GM12878 (cell line): ENCODE results near the gene SKAP1. TPM values are rescaled to one million over a fixed set of nuclear protein-coding genes. Genes with fewer than 3 reads are reported as not detected.

ENCODE experiments used
- ATAC-seq: fragments of 200-7000 bp; cut with Tn5 transposase; 3 replicates; pipeline ENCODE4 v1.9.1; 2020; ENCODE audit warnings: mild to moderate bottlenecking, moderate library complexity
- BruUV-seq: library from RNA; stranded (reverse); fragments of 400-500 nt; replicated peaks from 2 replicates; lab custom pipeline; 2021; lab: Mats Ljungman, UMichigan
- CTCF ChIA-PET: fragments of 300-600 bp; sonication (Branson Sonifier 250); formaldehyde crosslinking; extraction: SDS; loops from one replicate; lab custom pipeline; 2021; ENCODE audit warnings: inconsistent platforms; lab: Yijun Ruan, JAX
- POLR2A ChIA-PET: fragments of 350-600 bp; formaldehyde crosslinking; extraction: SDS; loops from one replicate; lab custom pipeline; 2021; ENCODE audit warnings: inconsistent platforms; lab: Charles Lee
- RAD21 ChIA-PET: fragments of 300-600 bp; sonication (Branson Sonifier 250); formaldehyde crosslinking; loops from one replicate; lab custom pipeline; 2023; ENCODE audit warnings: antibody characterized with exemption; ENCODE audit not compliant: unreplicated experiment; lab: Charles Lee
- SMC1A ChIA-PET: fragments of 300-600 bp; sonication (Branson Sonifier 250); formaldehyde crosslinking; loops from one replicate; lab custom pipeline; 2023; ENCODE audit not compliant: unreplicated experiment, uncharacterized antibody; lab: Charles Lee
- DNase-seq: peaks from one replicate; pipeline ENCODE4 v3.0.0-alpha.2; 2011; ENCODE audit warnings: low read depth, low spot score
- FAIRE-seq: peaks from 3 replicates; lab custom pipeline; 2011; peaks lifted over from hg19 to GRCh38; lab: Jason Lieb, UNC
- H2AFZ ChIP-seq: 2 replicates; pipeline ENCODE4 v1.6.0; 2011; ENCODE audit warnings: low read depth, low read length, control low read depth; ENCODE audit not compliant: control insufficient read depth
- H3K27ac ChIP-seq: 2 replicates; pipeline ENCODE4 v1.5.1; 2011; ENCODE audit warnings: control low read depth; ENCODE audit not compliant: control insufficient read depth, insufficient read depth
- H3K27me3 ChIP-seq, 2 experiments: replicated peaks in 1 of 2; 2 replicates each; pipeline versions ENCODE4 v1.6.0 to v1.6.1; 2011; ENCODE audit warnings: low read length in 1 of 2; ENCODE audit not compliant: control insufficient read depth in 2 of 2, insufficient read depth in 2 of 2
- H3K36me3 ChIP-seq, 2 experiments: 2 replicates each; pipeline ENCODE4 v1.5.1; 2011; ENCODE audit warnings: low read length in 1 of 2; ENCODE audit not compliant: control insufficient read depth in 2 of 2, insufficient read depth in 2 of 2
- H3K4me1 ChIP-seq: 2 replicates; pipeline ENCODE4 v1.6.1; 2011; ENCODE audit warnings: mild to moderate bottlenecking, low read length, moderate library complexity, mixed read lengths; ENCODE audit not compliant: control insufficient read depth, insufficient read depth
- H3K4me2 ChIP-seq: 2 replicates; pipeline ENCODE4 v1.6.0; 2011; ENCODE audit warnings: control low read depth; ENCODE audit not compliant: control insufficient read depth, insufficient read depth
- H3K4me3 ChIP-seq: fragments of 200-600 bp; sonication (generic); 2 replicates; pipeline ENCODE4 v1.5.1; 2016
- H3K79me2 ChIP-seq: 2 replicates; pipeline ENCODE4 v1.6.0; 2011; ENCODE audit warnings: low read length; ENCODE audit not compliant: control insufficient read depth, insufficient read depth
- H3K9ac ChIP-seq: 2 replicates; pipeline ENCODE4 v1.8.0; 2011; ENCODE audit warnings: low read length, control low read depth, mixed read lengths; ENCODE audit not compliant: control insufficient read depth, insufficient read depth
- H3K9me3 ChIP-seq: replicated peaks from 3 replicates; pipeline ENCODE4 v1.5.1; 2011; ENCODE audit warnings: mild to moderate bottlenecking, low read length; ENCODE audit not compliant: control insufficient read depth, insufficient read depth
- H4K20me1 ChIP-seq: 2 replicates; pipeline ENCODE4 v1.6.0; 2011; ENCODE audit not compliant: control insufficient read depth, insufficient read depth
- HCFC1 ChIP-seq: fragments of 150-350 bp; IDR thresholded peaks from 2 replicates; pipeline ENCODE4 v1.6.1; 2014; ENCODE audit warnings: low read length
- PBX3 ChIP-seq: IDR thresholded peaks from 2 replicates; pipeline ENCODE4 v1.6.1; 2011; ENCODE audit warnings: mild to moderate bottlenecking, low read depth, low read length, moderate library complexity; ENCODE audit not compliant: insufficient replicate concordance
- POU2F2 ChIP-seq: IDR thresholded peaks from 3 replicates; pipeline ENCODE4 v1.6.1; 2011; ENCODE audit warnings: low read depth, mild to moderate bottlenecking, low read length, borderline replicate concordance
- RB1 ChIP-seq: fragments of 450-650 bp; formaldehyde crosslinking; IDR thresholded peaks from 2 replicates; pipeline ENCODE4 v1.6.1; 2017; ENCODE audit warnings: mild to moderate bottlenecking, borderline replicate concordance
- RBBP5 ChIP-seq: fragments of 200-600 bp; sonication (generic); conservative IDR thresholded peaks from 2 replicates; pipeline ENCODE4 v1.6.1; 2016
- RELA ChIP-seq: fragments of 450-650 bp; IDR thresholded peaks from 2 replicates; pipeline ENCODE4 v1.8.0; 2014; ENCODE audit warnings: borderline replicate concordance; ENCODE audit not compliant: partially characterized antibody
- TARDBP ChIP-seq: IDR thresholded peaks from 2 replicates; pipeline ENCODE4 v1.6.1; 2016; ENCODE audit warnings: borderline replicate concordance
- ZBTB4 ChIP-seq: fragments of 450-650 bp; formaldehyde crosslinking; IDR thresholded peaks from 2 replicates; pipeline ENCODE4 v1.4.0; 2022; ENCODE audit warnings: mild to moderate bottlenecking, moderate library complexity
- WGBS: methylation state at CpG from one replicate; pipeline ENCODE4 v1.1.6; 2016; ENCODE audit warnings: low lambda C conversion rate; ENCODE audit not compliant: insufficient replicate concordance, insufficient coverage; ENCODE audit errors: missing lambda C conversion rate; 5-methylcytosine and 5-hydroxymethylcytosine counted together
- in situ Hi-C: fragments of 300-500 bp; cut with MboI; formaldehyde crosslinking; loops from 9 replicates; pipeline ENCODE4 v1.14.3; 2018; ENCODE audit warnings: mixed read lengths
- intact Hi-C: fragments of 100-400 bp; cut with micrococcal nuclease; formaldehyde crosslinking; loops from one replicate; pipeline ENCODE4 v1.14.2; 2022; ENCODE audit not compliant: unreplicated experiment
- polyA plus RNA-seq, 11 experiments: library from polyadenylated mRNA; depleted of rRNA in 4 of 11; unstranded in 6 of 11; stranded (reverse) in 5 of 11; fragments of >200 nt; fragmentation: Nextera tagmentation in 4 of 11; fragmentation: Illumina TruSeq in 1 of 11; extraction: Ambion mirVana in 4 of 11; extraction: Trizol in 1 of 11; gene quantifications; 1 replicate in 1 of 11; 2 replicates in 10 of 11; pipeline versions ENCODE4 v1.2.1 to v1.2.3, GENCODE V29; 2011 to 2016; ENCODE audit warnings: inconsistent platforms in 2 of 11, missing spikeins in 2 of 11, low read depth in 1 of 11
- total RNA-seq, 4 experiments: library from RNA; depleted of rRNA in 3 of 4; stranded (reverse); fragments of >200 nt in 3 of 4; fragmentation: Illumina TruSeq in 1 of 4; extraction: Trizol in 1 of 4; gene quantifications; 2 replicates each; pipeline versions ENCODE4 v1.2.1 to v1.2.3, GENCODE V29; 2013 to 2021
- TF ChIP-seq, protein P1 (sequence below): IDR thresholded peaks from 2 replicates; pipeline ENCODE4 v1.6.1; 2012; ENCODE audit warnings: low read length, inconsistent platforms
- TF ChIP-seq, protein P2 (sequence below): fragments of 450-650 bp; formaldehyde crosslinking; IDR thresholded peaks from 2 replicates; pipeline ENCODE4 v1.4.0; 2020; ENCODE audit warnings: mild to moderate bottlenecking, moderate library complexity
- TF ChIP-seq, protein P3 (sequence below): fragments of 450-650 bp; IDR thresholded peaks from 2 replicates; pipeline ENCODE4 v1.6.1; 2017; ENCODE audit warnings: low read depth, mild to moderate bottlenecking, moderate library complexity
- TF ChIP-seq, protein P4 (sequence below): fragments of 450-650 bp; IDR thresholded peaks from 2 replicates; pipeline ENCODE4 v1.6.1; 2014; ENCODE audit warnings: mild to moderate bottlenecking

SKAP1 gene
- total and polyA plus RNA-seq, 10 of the 15 experiments (the other 5 are each of a cell fraction or from before 2014, with no cell fraction given), result 17.1 to 97.6 (median 35.9) TPM

DNA sequence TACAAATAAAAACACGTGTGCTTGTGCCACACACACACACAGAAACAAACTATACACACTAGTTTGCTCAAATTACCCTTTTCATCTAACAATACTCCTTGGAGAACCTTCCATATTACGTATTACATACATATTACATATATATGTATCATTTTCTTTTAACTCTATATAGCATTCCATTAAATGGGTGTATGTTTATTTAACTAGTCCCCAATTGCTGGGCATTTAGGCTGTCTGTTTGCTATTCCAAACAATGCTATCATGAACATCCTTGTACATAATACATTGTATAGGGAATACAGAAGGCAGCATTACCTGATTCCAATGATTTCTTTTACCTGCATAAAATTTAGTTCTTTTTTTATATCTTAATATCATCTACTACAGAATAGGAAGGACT lies 73.1 kb downstream of the SKAP1 start:
- FAIRE-seq, result no peak
- 47% methylated on average over 2 of the region's 2 CpGs for WGBS
- no peak overlapping the region for H3K27ac ChIP-seq
- no peaks in the 10 kb centered on the region for H3K36me3 ChIP-seq
- no peak for DNase-seq
- no TSS peak for BruUV-seq
- ChIA-PET RAD21 (interaction anchor here (1.5 kb wide), 1 partner anchor 20 kb away, joined by 3 read pairs; no protein-coding TSS in a partner anchor), SMC1A (no interaction called here), CTCF (no interaction called here), POLR2A (no interaction called here)
- no peaks in the 10 kb centered on the region for H3K79me2 ChIP-seq
- no peak overlapping the region for H3K9ac ChIP-seq
- H3K27me3 ChIP-seq, result no peaks in the 10 kb centered on the region
- no peak overlapping the region for H3K4me2 ChIP-seq
- H3K9me3 ChIP-seq, result no peaks in the 10 kb centered on the region
- in situ Hi-C loops, result no loop called here
- H3K4me1 ChIP-seq, result no peaks in the 10 kb centered on the region
- H3K4me3 ChIP-seq, result no peak overlapping the region
- intact Hi-C loops, result no loop called here
- H2AFZ ChIP-seq, result no peak overlapping the region
- ATAC-seq, result no peak
- H4K20me1 ChIP-seq, result no peaks in the 10 kb centered on the region
- no peak for TF ChIP-seq RELA
- TF ChIP-seq RBBP5, result no peak
- no peak for TF ChIP-seq RB1
- TF ChIP-seq, protein P1, sequence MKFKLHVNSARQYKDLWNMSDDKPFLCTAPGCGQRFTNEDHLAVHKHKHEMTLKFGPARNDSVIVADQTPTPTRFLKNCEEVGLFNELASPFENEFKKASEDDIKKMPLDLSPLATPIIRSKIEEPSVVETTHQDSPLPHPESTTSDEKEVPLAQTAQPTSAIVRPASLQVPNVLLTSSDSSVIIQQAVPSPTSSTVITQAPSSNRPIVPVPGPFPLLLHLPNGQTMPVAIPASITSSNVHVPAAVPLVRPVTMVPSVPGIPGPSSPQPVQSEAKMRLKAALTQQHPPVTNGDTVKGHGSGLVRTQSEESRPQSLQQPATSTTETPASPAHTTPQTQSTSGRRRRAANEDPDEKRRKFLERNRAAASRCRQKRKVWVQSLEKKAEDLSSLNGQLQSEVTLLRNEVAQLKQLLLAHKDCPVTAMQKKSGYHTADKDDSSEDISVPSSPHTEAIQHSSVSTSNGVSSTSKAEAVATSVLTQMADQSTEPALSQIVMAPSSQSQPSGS, result no peak
- TF ChIP-seq POU2F2, result no peak
- TF ChIP-seq, protein P2, sequence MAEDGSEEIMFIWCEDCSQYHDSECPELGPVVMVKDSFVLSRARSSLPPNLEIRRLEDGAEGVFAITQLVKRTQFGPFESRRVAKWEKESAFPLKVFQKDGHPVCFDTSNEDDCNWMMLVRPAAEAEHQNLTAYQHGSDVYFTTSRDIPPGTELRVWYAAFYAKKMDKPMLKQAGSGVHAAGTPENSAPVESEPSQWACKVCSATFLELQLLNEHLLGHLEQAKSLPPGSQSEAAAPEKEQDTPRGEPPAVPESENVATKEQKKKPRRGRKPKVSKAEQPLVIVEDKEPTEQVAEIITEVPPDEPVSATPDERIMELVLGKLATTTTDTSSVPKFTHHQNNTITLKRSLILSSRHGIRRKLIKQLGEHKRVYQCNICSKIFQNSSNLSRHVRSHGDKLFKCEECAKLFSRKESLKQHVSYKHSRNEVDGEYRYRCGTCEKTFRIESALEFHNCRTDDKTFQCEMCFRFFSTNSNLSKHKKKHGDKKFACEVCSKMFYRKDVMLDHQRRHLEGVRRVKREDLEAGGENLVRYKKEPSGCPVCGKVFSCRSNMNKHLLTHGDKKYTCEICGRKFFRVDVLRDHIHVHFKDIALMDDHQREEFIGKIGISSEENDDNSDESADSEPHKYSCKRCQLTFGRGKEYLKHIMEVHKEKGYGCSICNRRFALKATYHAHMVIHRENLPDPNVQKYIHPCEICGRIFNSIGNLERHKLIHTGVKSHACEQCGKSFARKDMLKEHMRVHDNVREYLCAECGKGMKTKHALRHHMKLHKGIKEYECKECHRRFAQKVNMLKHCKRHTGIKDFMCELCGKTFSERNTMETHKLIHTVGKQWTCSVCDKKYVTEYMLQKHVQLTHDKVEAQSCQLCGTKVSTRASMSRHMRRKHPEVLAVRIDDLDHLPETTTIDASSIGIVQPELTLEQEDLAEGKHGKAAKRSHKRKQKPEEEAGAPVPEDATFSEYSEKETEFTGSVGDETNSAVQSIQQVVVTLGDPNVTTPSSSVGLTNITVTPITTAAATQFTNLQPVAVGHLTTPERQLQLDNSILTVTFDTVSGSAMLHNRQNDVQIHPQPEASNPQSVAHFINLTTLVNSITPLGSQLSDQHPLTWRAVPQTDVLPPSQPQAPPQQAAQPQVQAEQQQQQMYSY, result no peak
- TF ChIP-seq ZBTB4, result no peak
- TF ChIP-seq, protein P3, sequence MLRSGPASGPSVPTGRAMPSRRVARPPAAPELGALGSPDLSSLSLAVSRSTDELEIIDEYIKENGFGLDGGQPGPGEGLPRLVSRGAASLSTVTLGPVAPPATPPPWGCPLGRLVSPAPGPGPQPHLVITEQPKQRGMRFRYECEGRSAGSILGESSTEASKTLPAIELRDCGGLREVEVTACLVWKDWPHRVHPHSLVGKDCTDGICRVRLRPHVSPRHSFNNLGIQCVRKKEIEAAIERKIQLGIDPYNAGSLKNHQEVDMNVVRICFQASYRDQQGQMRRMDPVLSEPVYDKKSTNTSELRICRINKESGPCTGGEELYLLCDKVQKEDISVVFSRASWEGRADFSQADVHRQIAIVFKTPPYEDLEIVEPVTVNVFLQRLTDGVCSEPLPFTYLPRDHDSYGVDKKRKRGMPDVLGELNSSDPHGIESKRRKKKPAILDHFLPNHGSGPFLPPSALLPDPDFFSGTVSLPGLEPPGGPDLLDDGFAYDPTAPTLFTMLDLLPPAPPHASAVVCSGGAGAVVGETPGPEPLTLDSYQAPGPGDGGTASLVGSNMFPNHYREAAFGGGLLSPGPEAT, result no peak
- no peak for TF ChIP-seq TARDBP
- TF ChIP-seq, protein P4, sequence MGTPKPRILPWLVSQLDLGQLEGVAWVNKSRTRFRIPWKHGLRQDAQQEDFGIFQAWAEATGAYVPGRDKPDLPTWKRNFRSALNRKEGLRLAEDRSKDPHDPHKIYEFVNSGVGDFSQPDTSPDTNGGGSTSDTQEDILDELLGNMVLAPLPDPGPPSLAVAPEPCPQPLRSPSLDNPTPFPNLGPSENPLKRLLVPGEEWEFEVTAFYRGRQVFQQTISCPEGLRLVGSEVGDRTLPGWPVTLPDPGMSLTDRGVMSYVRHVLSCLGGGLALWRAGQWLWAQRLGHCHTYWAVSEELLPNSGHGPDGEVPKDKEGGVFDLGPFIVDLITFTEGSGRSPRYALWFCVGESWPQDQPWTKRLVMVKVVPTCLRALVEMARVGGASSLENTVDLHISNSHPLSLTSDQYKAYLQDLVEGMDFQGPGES, result no peak
- no peak for TF ChIP-seq HCFC1
- TF ChIP-seq PBX3, result no peak
